HepG2 (cell line): ENCODE data around the gene MED28. TPM values are rescaled to one million over a fixed set of nuclear protein-coding genes. Genes with fewer than 3 reads are reported as not detected.

Experiments used
- CAMTA2 ChIP-seq: sonication (generic); formaldehyde crosslinking; IDR thresholded peaks from 2 replicates; pipeline ENCODE4 v1.4.0; 2020; ENCODE audit warnings: mild to moderate bottlenecking, missing genetic modification reagents, borderline replicate concordance
- DPF2 ChIP-seq: sonication (generic); formaldehyde crosslinking; IDR thresholded peaks from 2 replicates; pipeline ENCODE4 v1.4.0; 2020; ENCODE audit warnings: mild to moderate bottlenecking, low read depth, missing genetic modification reagents, borderline replicate concordance
- DR1 ChIP-seq: sonication (generic); formaldehyde crosslinking; IDR thresholded peaks from 2 replicates; pipeline ENCODE4 v1.8.0; 2021; ENCODE audit warnings: mild to moderate bottlenecking, missing genetic modification reagents, inconsistent platforms
- FOXP4 ChIP-seq: sonication (generic); formaldehyde crosslinking; IDR thresholded peaks from 2 replicates; pipeline ENCODE4 v1.4.0; 2020; ENCODE audit warnings: missing genetic modification reagents
- HDAC2 ChIP-seq: sonication (generic); formaldehyde crosslinking; IDR thresholded peaks from 2 replicates; pipeline ENCODE4 v1.4.0; 2020; ENCODE audit warnings: missing genetic modification reagents
- KDM2A ChIP-seq: sonication (generic); formaldehyde crosslinking; IDR thresholded peaks from 2 replicates; pipeline ENCODE4 v1.4.0; 2020; ENCODE audit warnings: low read depth, missing genetic modification reagents, borderline replicate concordance
- MLXIP ChIP-seq: sonication (generic); formaldehyde crosslinking; IDR thresholded peaks from 2 replicates; pipeline ENCODE4 v1.9.0; 2021; ENCODE audit warnings: missing genetic modification reagents, borderline replicate concordance
- NR2C2 ChIP-seq: sonication (generic); formaldehyde crosslinking; IDR thresholded peaks from 2 replicates; pipeline ENCODE4 v1.4.0; 2020; ENCODE audit warnings: missing genetic modification reagents, mild to moderate bottlenecking, moderate library complexity, borderline replicate concordance
- PHF8 ChIP-seq: sonication (generic); formaldehyde crosslinking; IDR thresholded peaks from 2 replicates; pipeline ENCODE4 v1.5.0; 2020; ENCODE audit warnings: missing genetic modification reagents
- POGZ ChIP-seq: sonication (generic); formaldehyde crosslinking; IDR thresholded peaks from 2 replicates; pipeline ENCODE4 v1.4.0; 2020; ENCODE audit warnings: mild to moderate bottlenecking, missing genetic modification reagents
- RBM39 ChIP-seq: fragments of 200-400 bp; formaldehyde crosslinking; IDR thresholded peaks from one replicate; pipeline ENCODE4 v1.6.1; 2018; ENCODE audit warnings: antibody characterized with exemption, mild to moderate bottlenecking, low read depth, low read length; ENCODE audit not compliant: poor library complexity, severe bottlenecking
- SATB2 ChIP-seq: sonication (generic); formaldehyde crosslinking; IDR thresholded peaks from 2 replicates; pipeline ENCODE4 v1.5.0; 2020; ENCODE audit warnings: missing genetic modification reagents
- SP140L ChIP-seq: sonication (generic); formaldehyde crosslinking; IDR thresholded peaks from 2 replicates; pipeline ENCODE4 v1.4.0; 2020; ENCODE audit warnings: missing genetic modification reagents, borderline replicate concordance
- SSRP1 ChIP-seq: IDR thresholded peaks from 2 replicates; pipeline ENCODE4 v1.6.1; 2016; ENCODE audit warnings: control low read depth
- ZNF33A ChIP-seq: sonication (generic); formaldehyde crosslinking; IDR thresholded peaks from 2 replicates; pipeline ENCODE4 v1.5.1; 2020; ENCODE audit warnings: missing genetic modification reagents, mild to moderate bottlenecking, moderate library complexity, borderline replicate concordance
- ZNF501 ChIP-seq: sonication (generic); formaldehyde crosslinking; IDR thresholded peaks from 2 replicates; pipeline ENCODE4 v1.5.1; 2020; ENCODE audit warnings: mild to moderate bottlenecking, moderate library complexity, missing genetic modification reagents
- ZNF512 ChIP-seq: sonication (generic); formaldehyde crosslinking; IDR thresholded peaks from 2 replicates; pipeline ENCODE4 v1.4.0; 2020; ENCODE audit warnings: mild to moderate bottlenecking, missing genetic modification reagents
- ZNF672 ChIP-seq: sonication (generic); formaldehyde crosslinking; IDR thresholded peaks from 2 replicates; pipeline ENCODE4 v1.8.1; 2022; ENCODE audit warnings: missing genetic modification reagents
- polyA plus RNA-seq, 8 experiments: library from polyadenylated mRNA; depleted of rRNA in 3 of 8; stranded (reverse) in 7 of 8; unstranded in 1 of 8; fragments of >200 nt; fragmentation: Illumina TruSeq in 4 of 8; extraction: Trizol in 4 of 8; gene quantifications; 2 replicates each; pipeline versions ENCODE4 v1.2.1 to v1.2.3, GENCODE V29; 2011 to 2016; ENCODE audit warnings: low read depth in 4 of 8, missing spikeins in 1 of 8, mixed read lengths in 1 of 8; ENCODE audit not compliant: insufficient read depth in 1 of 8
- total RNA-seq, 5 experiments: library from RNA; depleted of rRNA; stranded (reverse); fragments of >200 nt; fragmentation: Illumina TruSeq; extraction: Trizol; gene quantifications; 2 replicates each; pipeline ENCODE4 v1.2.3, GENCODE V29; 2016; ENCODE audit warnings: low read depth in 1 of 5
- TF ChIP-seq, protein P1 (sequence below): sonication (generic); formaldehyde crosslinking; IDR thresholded peaks from 2 replicates; pipeline ENCODE4 v1.4.0; 2020; ENCODE audit warnings: mild to moderate bottlenecking, missing genetic modification reagents
- TF ChIP-seq, protein P2 (sequence below): sonication (generic); formaldehyde crosslinking; IDR thresholded peaks from 2 replicates; pipeline ENCODE4 v1.4.0; 2020; ENCODE audit warnings: missing genetic modification reagents; ENCODE audit errors: not compliant biosample characterization

Gene MED28
- total and polyA plus RNA-seq, 2 of the 13 experiments (the other 11 are each of a cell fraction or from before 2014, with no cell fraction given): 41.3 to 65.7 TPM

DNA sequence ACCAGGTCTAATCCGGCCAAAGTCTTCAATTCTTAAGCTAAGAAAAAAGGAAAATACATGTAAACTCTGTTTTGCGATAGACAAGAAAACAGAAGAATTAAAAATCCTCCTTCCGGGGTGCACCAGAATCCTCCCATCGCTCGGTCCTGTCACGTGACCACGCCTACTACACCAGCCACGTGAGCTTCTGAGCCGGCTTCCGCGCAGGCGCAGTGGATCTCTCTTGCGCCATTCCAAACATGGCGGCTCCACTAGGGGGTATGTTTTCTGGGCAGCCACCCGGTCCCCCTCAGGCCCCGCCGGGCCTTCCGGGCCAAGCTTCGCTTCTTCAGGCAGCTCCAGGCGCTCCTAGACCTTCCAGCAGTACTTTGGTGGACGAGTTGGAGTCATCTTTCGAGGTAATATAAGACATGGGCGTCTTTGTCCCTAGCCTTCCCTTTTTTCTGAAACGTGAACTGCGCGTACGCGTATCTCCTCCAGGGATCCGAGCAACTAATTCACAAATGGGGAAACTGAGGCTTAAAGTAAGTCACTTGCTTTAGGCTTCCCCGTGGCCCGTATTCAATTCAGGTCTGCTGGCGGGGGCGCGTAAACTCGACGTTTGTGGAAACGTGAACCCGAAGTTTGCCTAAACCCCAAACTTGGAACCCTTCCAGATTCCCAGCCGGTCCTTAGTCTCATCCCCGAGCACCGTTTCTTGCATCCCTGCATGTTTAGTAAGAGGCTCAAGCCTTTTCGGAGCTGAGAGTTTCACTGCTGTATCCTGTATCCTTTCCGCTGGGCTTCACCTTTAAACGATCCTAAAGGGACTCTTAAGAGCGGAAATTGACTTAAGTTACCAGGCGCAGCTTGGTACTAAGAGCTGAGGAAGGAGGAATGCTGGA lies at the start of gene MED28 (continued):
- TF ChIP-seq HDAC2 (peak; percentile 80), MLXIP (CRISPR knock-in tag) (no peak), NR2C2 (CRISPR knock-in tag) (peak; percentile 30; the same call in 1 of the 2 replicates), SATB2 (CRISPR knock-in tag) (peak; percentile 46; the same call in 1 of the 2 replicates), KDM2A (CRISPR knock-in tag) (peak; percentile 85), POGZ (CRISPR knock-in tag) (peak; percentile 71), ZNF672 (CRISPR knock-in tag) (no peak), ZNF33A (CRISPR knock-in tag) (0 out of 2 replicates have a peak, but pooled peaks have one; percentile 51), ZNF501 (CRISPR knock-in tag) (peak; percentile 92), DPF2 (CRISPR knock-in tag) (no peak), SP140L (CRISPR knock-in tag) (peak; percentile 23; the same call in 1 of the 2 replicates), ZNF512 (no peak), RBM39 (no peak), SSRP1 (no peak), FOXP4 (CRISPR knock-in tag) (peak; percentile 17; the same call in 1 of the 2 replicates), DR1 (CRISPR knock-in tag) (0 out of 2 replicates have a peak, but pooled peaks have one; percentile 14), PHF8 (peak; percentile 86), CAMTA2 (CRISPR knock-in tag) (no peak)
- TF ChIP-seq, protein P1, sequence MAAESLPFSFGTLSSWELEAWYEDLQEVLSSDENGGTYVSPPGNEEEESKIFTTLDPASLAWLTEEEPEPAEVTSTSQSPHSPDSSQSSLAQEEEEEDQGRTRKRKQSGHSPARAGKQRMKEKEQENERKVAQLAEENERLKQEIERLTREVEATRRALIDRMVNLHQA (CRISPR knock-in tag): no peak
- TF ChIP-seq, protein P2, sequence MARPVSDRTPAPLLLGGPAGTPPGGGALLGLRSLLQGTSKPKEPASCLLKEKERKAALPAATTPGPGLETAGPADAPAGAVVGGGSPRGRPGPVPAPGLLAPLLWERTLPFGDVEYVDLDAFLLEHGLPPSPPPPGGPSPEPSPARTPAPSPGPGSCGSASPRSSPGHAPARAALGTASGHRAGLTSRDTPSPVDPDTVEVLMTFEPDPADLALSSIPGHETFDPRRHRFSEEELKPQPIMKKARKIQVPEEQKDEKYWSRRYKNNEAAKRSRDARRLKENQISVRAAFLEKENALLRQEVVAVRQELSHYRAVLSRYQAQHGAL: no peak
